Keratinocyte (primary cell): ENCODE measurements around the gene EIF3B.

ENCODE experiments used
- EZH2 ChIP-seq: IDR thresholded peaks from one replicate; pipeline ENCODE4 v1.6.1; 2012; ENCODE audit warnings: inconsistent platforms, mild to moderate bottlenecking, low read length, moderate library complexity
- TF ChIP-seq, protein P1 (sequence below), 3 experiments: IDR thresholded peaks in 1 of 3; conservative IDR thresholded peaks in 1 of 3; optimal IDR thresholded peaks in 1 of 3; 2 replicates in 2 of 3; 3 replicates in 1 of 3; pipeline versions ENCODE3 to v1.5.1; 2011; ENCODE audit warnings: low read length in 3 of 3, mild to moderate bottlenecking in 3 of 3, moderate library complexity in 2 of 3, control low read depth in 1 of 3, inconsistent platforms in 1 of 3; ENCODE audit not compliant: insufficient read depth in 2 of 3; ENCODE audit errors: extremely low read depth in 1 of 3

- TF ChIP-seq EZH2: no peak
- TF ChIP-seq, protein P1, sequence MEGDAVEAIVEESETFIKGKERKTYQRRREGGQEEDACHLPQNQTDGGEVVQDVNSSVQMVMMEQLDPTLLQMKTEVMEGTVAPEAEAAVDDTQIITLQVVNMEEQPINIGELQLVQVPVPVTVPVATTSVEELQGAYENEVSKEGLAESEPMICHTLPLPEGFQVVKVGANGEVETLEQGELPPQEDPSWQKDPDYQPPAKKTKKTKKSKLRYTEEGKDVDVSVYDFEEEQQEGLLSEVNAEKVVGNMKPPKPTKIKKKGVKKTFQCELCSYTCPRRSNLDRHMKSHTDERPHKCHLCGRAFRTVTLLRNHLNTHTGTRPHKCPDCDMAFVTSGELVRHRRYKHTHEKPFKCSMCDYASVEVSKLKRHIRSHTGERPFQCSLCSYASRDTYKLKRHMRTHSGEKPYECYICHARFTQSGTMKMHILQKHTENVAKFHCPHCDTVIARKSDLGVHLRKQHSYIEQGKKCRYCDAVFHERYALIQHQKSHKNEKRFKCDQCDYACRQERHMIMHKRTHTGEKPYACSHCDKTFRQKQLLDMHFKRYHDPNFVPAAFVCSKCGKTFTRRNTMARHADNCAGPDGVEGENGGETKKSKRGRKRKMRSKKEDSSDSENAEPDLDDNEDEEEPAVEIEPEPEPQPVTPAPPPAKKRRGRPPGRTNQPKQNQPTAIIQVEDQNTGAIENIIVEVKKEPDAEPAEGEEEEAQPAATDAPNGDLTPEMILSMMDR (optimal IDR thresholded peaks at IDR 0.05 in 1 of 3, IDR thresholded peaks at IDR 0.05 in 1 of 3, conservative IDR thresholded peaks at IDR 0.05 in 1 of 3; ENCODE audit: extremely low read depth in 1 of 3, insufficient read depth in 2 of 3, low read length in 3 of 3): no peak
Measured at GRCh38 chr7:2354186-2354938, at the start of gene EIF3B.
